Activated CD8-positive, alpha-beta T cell treated with anti-CD3 and anti-CD28 coated beads for 36 hours (primary cell): ENCODE measurements around the gene RNF150. TPM values are rescaled to one million over a fixed set of nuclear protein-coding genes. Genes with fewer than 3 reads are reported as not detected.

Experiments used
- ATAC-seq: fragments of 200-7000 bp; cut with Tn5 transposase; one replicate; pipeline ENCODE4 v1.10.0; 2021; ENCODE audit warnings: mild to moderate bottlenecking, moderate library complexity
- CTCF ChIA-PET: fragments of 350-600 bp; sonication (Branson Sonifier 250); formaldehyde crosslinking; loops from one replicate; lab custom pipeline; 2021; ENCODE audit warnings: antibody characterized with exemption; lab: Charles Lee
- POLR2A ChIA-PET: fragments of 350-600 bp; sonication (Branson Sonifier 250); formaldehyde crosslinking; loops from one replicate; lab custom pipeline; 2021; ENCODE audit warnings: antibody characterized with exemption; lab: Charles Lee
- DNase-seq: peaks from one replicate; pipeline ENCODE4 v3.0.0-alpha.2; 2020
- H3K27ac Mint-ChIP-seq: one replicate; pipeline ENCODE4 v1.8.0; 2021; ENCODE audit warnings: mild to moderate bottlenecking, mixed read lengths
- H3K27me3 Mint-ChIP-seq: one replicate; pipeline ENCODE4 v1.8.0; 2021; ENCODE audit warnings: mixed read lengths
- H3K36me3 Mint-ChIP-seq: one replicate; pipeline ENCODE4 v1.8.0; 2021; ENCODE audit warnings: low read depth, mixed read lengths
- H3K4me1 Mint-ChIP-seq: one replicate; pipeline ENCODE4 v1.8.0; 2021; ENCODE audit warnings: low read depth, mixed read lengths
- H3K4me3 Mint-ChIP-seq: one replicate; pipeline ENCODE4 v1.8.0; 2021; ENCODE audit warnings: mild to moderate bottlenecking, moderate library complexity, mixed read lengths
- H3K9me3 Mint-ChIP-seq: one replicate; pipeline ENCODE4 v1.8.0; 2021; ENCODE audit warnings: mixed read lengths
- intact Hi-C: fragments of 100-400 bp; cut with micrococcal nuclease; formaldehyde crosslinking; loops from one replicate; pipeline ENCODE4 v1.10.0; 2022
- total RNA-seq, 2 experiments: library from RNA; stranded (reverse); gene quantifications; one replicate each; pipeline ENCODE4 v1.2.3, GENCODE V29; 2021
- TF ChIP-seq, protein P1 (sequence below): fragments of 200-600 bp; IDR thresholded peaks from one replicate; pipeline ENCODE4 v1.8.0; 2022; ENCODE audit warnings: antibody characterized with exemption, mild to moderate bottlenecking

Gene RNF150
- total RNA-seq, 2 experiments from 2014 or later, result 0.09 to 0.43 TPM

DNA sequence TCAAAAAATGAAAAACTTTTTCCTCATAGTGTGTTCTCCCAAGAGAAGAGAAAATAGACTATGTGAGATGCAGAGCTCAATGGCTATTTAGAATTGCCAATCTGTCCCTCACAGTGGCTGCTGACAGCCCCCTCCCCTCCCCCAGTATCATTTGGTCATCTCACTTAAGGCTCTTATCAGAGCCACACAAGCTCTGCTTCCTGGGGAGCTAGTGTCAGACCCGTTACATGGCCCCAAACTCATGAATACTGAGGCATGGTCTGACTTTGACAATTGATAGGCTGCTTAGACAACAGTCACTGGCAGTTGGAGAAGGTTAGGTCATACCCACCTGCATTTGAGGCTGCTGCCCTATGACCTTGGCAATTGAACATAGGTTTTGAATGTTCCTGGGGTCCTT, 15.3 kb downstream of the RNF150 start:
- no peaks in the 10 kb centered on the region for H3K36me3 Mint-ChIP-seq
- DNase-seq, result no peak
- no peak for ATAC-seq
- H3K27ac Mint-ChIP-seq, result no peak overlapping the region
- no peaks in the 10 kb centered on the region for H3K27me3 Mint-ChIP-seq
- TF ChIP-seq, protein P1, sequence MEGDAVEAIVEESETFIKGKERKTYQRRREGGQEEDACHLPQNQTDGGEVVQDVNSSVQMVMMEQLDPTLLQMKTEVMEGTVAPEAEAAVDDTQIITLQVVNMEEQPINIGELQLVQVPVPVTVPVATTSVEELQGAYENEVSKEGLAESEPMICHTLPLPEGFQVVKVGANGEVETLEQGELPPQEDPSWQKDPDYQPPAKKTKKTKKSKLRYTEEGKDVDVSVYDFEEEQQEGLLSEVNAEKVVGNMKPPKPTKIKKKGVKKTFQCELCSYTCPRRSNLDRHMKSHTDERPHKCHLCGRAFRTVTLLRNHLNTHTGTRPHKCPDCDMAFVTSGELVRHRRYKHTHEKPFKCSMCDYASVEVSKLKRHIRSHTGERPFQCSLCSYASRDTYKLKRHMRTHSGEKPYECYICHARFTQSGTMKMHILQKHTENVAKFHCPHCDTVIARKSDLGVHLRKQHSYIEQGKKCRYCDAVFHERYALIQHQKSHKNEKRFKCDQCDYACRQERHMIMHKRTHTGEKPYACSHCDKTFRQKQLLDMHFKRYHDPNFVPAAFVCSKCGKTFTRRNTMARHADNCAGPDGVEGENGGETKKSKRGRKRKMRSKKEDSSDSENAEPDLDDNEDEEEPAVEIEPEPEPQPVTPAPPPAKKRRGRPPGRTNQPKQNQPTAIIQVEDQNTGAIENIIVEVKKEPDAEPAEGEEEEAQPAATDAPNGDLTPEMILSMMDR, result no peak
- no peaks in the 10 kb centered on the region for H3K4me1 Mint-ChIP-seq
- intact Hi-C loops, result no loop called here
- peaks cover 7% of the 10 kb centered on the region for H3K9me3 Mint-ChIP-seq
- ChIA-PET POLR2A (no interaction called here), CTCF (no interaction called here)
- no peak overlapping the region for H3K4me3 Mint-ChIP-seq

GRCh38 chr4:141109983-141110382, 23.3 kb downstream of the RNF150 start:
- POLR2A ChIA-PET, result no interaction called here
- CTCF ChIA-PET, result no interaction called here
- H3K36me3 Mint-ChIP-seq, result no peaks in the 10 kb centered on the region
- ATAC-seq, result no peak
- H3K4me1 Mint-ChIP-seq, result no peaks in the 10 kb centered on the region
- no peak overlapping the region for H3K27ac Mint-ChIP-seq
- no peaks in the 10 kb centered on the region for H3K27me3 Mint-ChIP-seq
- TF ChIP-seq, protein P1, result no peak
- no peak overlapping the region for H3K4me3 Mint-ChIP-seq
- DNase-seq, result no peak
- intact Hi-C loops, result no loop called here
- H3K9me3 Mint-ChIP-seq, result peaks cover 2% of the 10 kb centered on the region

DNA sequence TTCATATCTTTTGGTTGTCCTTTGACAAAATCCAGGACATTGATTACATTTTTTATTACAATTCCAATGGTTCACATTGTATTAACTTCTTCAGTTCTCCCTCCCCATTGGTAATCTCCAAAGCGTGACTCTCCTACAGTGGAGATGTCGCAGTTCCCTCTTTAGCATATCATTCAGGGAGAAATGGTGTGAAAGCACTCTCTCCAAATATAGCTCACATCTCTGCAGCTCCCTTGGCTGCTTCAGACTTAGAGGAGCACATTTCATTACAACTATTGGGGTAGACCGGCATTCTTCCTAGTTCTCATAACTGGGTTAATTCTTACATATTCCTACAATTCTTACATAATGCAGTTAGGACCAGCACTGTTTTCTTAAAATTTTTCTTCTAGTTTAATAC, 25.3 kb downstream of the RNF150 start:
- Mint-ChIP-seq H3K4me1 (no peaks in the 10 kb centered on the region), H3K9me3 (no peaks in the 10 kb centered on the region), H3K27me3 (no peaks in the 10 kb centered on the region), H3K36me3 (no peaks in the 10 kb centered on the region), H3K27ac (no peak overlapping the region), H3K4me3 (no peak overlapping the region)
- no peak for ATAC-seq
- intact Hi-C loops, result no loop called here
- DNase-seq, result no peak
- ChIA-PET CTCF (no interaction called here), POLR2A (no interaction called here)
- TF ChIP-seq, protein P1, result no peak

DNA sequence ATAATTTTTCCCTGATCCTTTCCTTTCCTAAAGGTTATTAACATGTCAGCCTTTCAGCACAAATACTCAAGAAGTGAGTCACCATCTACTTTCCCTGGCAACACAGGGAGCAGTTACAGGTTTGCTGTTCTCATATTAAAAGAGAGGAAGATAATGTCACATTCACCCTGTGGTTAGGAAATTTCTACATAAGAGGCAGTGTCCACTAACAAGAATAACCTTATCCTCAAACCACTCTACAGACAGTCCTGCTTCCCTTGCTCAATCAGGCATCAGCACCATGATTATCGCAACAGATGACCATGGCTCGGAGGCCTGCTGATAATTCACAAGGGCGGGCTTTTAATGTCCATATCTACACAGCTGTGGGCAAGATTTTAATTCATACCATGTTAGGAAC, 30.9 kb downstream of the RNF150 start:
- no peaks in the 10 kb centered on the region for H3K9me3 Mint-ChIP-seq
- no peak for DNase-seq
- ChIA-PET CTCF (no interaction called here), POLR2A (no interaction called here)
- ATAC-seq, result no peak
- no peak overlapping the region for H3K27ac Mint-ChIP-seq
- H3K4me3 Mint-ChIP-seq, result no peak overlapping the region
- intact Hi-C loops, result no loop called here
- no peaks in the 10 kb centered on the region for H3K36me3 Mint-ChIP-seq
- no peaks in the 10 kb centered on the region for H3K4me1 Mint-ChIP-seq
- no peaks in the 10 kb centered on the region for H3K27me3 Mint-ChIP-seq
- TF ChIP-seq, protein P1, result no peak

- CTCF ChIA-PET, result no interaction called here
- H3K4me3 Mint-ChIP-seq, result no peak overlapping the region
Measured at GRCh38 chr4:141101511-141101910, 31.8 kb downstream of the RNF150 start.

More at GRCh38 chr4:141101511-141101910, 31.8 kb downstream of the RNF150 start:
- Mint-ChIP-seq H3K4me1 (no peaks in the 10 kb centered on the region), H3K36me3 (no peaks in the 10 kb centered on the region), H3K27ac (no peak overlapping the region), H3K9me3 (no peaks in the 10 kb centered on the region), H3K27me3 (no peaks in the 10 kb centered on the region)
- POLR2A ChIA-PET, result no interaction called here
- DNase-seq, result no peak
- TF ChIP-seq, protein P1, result no peak
- intact Hi-C loops, result no loop called here
- ATAC-seq, result no peak
